ENCODE measurements around the gene DEPDC7.

DNA sequence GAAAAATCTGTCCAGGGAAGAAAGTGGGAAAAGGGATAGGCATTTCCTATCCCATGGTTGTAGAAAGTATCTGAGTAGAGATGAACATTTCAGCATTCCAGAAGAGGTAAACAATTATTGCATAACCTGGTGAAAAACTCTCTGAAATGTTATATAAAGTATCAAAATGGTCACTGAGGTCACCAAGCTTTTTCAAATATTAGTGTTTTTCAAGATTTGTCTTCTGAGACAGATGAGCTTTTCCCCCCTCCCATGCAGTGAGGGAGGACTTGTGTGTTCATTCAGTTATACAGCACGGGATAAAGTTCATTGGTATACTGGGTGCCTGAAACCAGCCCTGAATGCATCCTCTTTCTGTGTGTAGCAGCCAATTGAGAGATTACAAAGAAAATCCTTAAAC, 1.9 kb upstream of the DEPDC7 start:
- no peak for TF ChIP-seq POLR2A (IDR thresholded peaks at IDR 0.05)
- TF ChIP-seq, protein P1, sequence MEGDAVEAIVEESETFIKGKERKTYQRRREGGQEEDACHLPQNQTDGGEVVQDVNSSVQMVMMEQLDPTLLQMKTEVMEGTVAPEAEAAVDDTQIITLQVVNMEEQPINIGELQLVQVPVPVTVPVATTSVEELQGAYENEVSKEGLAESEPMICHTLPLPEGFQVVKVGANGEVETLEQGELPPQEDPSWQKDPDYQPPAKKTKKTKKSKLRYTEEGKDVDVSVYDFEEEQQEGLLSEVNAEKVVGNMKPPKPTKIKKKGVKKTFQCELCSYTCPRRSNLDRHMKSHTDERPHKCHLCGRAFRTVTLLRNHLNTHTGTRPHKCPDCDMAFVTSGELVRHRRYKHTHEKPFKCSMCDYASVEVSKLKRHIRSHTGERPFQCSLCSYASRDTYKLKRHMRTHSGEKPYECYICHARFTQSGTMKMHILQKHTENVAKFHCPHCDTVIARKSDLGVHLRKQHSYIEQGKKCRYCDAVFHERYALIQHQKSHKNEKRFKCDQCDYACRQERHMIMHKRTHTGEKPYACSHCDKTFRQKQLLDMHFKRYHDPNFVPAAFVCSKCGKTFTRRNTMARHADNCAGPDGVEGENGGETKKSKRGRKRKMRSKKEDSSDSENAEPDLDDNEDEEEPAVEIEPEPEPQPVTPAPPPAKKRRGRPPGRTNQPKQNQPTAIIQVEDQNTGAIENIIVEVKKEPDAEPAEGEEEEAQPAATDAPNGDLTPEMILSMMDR (IDR thresholded peaks at IDR 0.05): no peak
